ENCODE measurements around the gene HUWE1.

The HUWE1 gene

DNA sequence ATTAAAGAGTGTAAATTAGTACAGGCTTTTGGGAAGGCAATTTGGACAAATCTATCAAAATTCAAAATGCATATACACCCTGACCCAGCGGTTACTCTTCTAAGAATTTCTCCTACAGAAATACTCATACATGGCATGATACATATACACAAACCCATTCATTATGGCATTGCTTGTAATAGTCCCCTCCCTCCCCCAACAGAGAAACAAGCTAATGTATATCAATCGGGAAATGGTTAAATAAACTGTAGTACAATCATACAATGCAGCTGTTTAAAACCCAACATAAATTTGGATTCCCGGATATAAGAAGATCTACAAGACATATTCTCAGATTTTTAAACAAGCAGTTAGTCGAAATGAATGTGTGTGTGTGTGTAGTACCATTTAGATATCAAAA is 808 bp downstream of the HUWE1 start:
- DNase-seq = peak in 1 of 2 donors; percentile 2

DNA sequence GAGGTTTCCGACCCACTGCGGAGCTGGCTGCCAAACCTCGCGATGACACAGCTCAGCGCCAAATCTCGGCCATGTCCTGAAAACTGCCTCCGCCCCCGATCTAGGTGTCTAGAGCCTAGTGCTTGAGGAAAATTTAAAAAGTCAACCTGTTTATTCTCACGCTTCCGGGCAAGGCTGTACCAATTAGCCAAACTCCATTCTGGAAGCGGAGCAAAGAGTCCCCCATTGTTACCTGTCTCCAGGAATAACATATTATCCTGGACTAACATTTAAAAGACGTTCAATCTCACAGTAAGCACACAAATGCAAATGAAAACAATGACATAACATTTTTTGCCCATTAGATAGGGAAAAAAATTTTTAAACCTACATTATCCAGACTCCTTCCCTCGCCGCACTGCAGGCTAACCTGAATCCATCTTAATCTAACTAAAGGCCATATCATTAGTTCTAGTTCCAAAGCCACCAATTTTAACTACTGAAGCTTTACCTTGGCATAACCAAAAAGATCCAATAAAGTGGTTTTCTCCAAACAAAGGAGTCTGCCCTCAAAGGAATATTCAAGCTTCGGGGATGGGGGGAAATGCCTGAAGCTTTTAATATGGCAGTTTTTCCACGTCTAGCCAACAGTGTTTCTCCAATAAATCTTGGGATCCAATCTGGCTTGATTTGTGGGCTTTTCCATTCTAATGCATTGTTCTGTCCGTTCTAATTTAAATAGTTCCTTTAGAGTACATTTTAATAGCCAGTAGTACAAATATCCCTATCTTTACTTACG is 1.9 kb downstream of the HUWE1 start:
- DNase-seq = no peak

DNA sequence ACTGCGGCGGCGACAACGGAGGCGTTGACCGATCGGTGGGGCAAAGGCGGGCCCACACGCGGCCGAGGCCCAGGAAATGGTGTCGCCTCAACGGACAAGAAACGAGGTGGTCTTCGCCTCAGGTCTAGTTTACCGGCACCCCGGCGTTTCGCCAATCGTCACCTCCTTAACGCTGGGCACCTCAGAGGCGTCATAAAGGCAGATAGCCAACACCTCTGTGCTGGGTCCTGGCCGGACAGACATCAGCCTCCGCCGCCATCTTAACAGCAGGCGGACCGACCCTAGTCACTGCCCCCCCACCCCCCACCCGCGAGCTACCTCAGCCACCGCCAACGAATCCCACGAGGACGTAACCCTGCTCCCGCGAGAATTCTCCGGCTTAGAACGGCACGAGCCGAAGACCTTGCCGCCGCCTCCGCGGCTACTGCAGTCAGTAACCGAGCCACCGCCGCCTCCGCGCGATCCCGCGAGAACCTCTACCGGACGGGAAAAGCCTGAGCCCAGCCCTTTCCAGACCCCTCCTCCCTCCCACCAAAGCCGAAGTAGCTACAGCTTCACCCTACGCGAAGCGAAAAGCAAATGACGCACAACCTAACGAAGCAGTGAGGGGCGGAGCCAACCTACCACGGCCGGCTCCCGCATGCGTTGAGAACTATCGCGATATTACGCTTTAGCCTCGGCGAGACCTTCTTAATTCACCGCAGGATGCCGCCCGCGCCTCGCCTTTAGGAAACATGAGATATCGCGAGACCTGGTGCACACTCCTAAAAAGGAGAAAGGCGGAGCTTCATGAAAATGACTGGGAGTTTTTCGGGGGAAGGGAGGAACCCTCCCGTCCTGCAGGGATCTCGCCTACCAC is 2.7 kb downstream of the HUWE1 start:
- peak; percentile 98 for DNase-seq

DNA sequence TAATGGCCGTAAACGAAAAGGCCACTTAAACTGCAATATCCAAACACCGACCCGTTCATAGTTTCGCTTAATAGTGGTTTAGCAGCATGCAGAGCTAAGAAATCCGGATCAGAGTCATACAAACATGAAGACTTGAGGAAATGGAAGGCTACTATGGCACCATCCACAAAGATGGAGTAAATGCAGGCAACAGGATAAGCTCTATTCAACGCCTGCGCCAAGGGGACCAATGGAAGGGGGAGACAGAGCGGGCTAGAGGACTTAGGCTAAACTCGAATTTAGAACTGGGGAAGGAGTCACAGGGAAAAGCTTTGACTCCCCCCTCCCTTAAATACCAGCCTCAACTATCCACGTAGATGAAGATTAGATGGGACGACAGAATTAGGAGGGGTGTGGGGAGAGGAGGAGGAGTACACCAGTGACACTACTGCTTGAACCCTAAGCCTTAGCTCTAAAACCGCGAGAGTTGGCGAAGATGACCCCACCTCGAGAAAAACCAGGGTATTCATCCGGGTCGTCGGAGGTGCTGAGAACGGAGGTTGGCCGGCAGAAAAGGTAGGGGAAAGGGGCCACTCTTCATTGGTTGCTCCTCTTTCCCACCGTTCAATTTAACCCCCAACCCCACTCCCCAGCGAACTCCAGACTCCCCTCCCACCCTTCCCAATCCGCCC is 3.5 kb downstream of the HUWE1 start:
- peak; percentile 27 to 39 for DNase-seq

DNA sequence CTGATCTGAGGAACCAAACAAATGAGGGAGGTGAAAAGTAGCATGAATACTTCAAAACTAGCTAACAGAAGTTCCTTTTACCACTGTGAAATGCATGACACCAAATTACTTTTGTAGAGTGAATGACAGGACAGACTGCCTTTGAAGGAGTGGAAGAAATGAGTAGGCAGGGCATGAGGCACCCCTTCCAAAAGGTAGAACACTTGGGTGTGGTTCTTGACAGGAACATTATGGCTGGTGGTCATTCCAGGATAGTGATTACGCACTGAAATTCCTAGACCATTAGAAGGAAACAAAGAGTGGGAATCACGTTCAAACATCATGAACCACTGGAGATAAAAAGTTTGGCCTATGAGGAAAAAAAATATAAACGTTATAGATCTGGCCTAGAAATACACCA is 4.9 kb downstream of the HUWE1 start:
- DNase-seq = no peak

DNA sequence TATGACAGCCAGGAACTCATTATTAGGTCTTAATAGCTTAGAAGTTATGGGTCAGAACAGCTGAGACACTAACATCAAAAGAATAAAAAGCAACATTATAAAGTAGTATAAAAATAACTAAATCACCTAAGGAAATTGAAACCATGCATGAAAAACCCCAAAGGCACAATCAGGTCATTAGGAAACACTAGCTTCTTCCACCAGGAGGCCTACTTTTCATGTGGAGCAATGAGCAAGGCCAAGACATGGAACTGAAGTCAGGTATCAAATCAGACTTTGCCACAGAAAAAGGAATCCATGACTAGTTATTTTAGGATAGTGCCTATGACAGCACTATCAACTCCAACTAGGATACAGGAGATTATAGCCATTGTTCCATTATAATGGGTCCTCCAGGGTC is 7.9 kb downstream of the HUWE1 start:
- DNase-seq = peak; percentile 2 to 3

DNA sequence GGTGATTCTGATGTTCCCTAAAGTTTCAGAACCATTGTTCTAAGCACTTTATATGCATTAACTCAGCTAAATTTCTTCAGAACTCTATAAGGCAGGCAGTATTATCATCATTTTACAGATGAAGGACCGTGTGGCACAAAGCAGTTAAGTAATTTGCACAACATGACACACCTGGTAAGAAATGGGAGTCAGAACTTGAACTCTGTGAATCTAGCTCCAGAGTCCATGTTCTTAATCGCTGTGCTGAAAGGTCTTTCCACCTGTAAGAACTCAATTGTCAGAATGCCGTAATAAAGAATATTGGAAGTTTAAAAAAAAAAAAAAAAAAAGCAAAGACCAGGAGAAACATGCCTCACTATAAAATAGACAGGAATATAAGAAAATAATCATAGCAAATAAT is 9.2 kb downstream of the HUWE1 start:
- DNase-seq = no peak

DNA sequence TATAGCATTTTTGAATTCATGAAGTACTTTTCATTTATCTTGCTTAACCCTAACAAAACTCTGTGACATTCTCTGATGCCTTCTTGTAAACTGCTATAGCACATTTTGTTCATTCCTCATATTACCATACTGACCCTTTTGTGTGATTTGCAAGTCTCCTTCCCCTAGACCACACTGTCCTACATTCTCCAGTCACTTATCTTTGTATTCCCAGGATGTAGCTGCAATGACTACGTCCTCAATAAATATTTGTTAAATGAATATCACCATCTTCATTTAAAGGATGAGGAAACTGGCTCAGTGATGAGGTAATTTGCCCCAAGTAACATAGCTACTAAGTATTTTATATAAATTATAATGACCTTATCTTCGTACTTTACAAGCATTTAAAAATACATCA is 11.9 kb downstream of the HUWE1 start:
- DNase-seq = no peak

DNA sequence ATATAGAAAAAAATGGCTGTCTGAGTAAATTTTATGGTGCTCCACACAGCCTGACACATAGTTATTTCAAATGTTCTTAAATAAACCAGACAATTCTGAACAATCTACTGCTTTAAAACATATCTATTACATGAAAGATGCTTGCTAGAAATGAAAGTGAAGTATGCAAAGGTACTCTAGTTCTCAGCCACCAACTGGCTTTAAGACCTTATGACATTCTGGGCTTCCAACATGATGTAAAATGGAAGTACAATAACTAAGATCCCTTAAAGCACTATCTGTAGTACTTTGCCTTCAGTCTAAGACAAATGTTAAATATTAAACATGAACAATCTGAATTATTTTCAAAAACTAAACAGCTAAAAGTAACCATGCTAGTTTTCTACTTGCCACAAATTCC is 17.3 kb downstream of the HUWE1 start:
- no peak for DNase-seq

DNA sequence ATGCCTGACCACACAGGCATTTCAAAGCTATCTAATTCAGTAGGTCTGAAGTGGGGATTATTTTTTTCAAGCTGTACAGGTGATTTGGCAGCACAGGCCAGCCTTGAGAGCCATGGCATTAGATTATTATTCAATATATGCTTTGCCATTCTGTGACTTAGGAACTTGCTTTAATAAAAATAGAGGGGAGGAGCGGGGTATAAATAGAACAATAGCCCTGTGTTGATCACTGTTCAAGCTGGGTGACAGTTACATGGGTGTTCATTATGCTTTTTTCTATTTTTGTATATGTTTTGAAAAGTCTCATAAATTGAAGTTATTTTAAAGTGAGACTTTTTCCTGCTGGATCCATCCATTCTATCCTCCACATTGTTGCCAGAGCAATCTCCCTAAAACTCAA is 20.3 kb downstream of the HUWE1 start:
- no peak for DNase-seq

DNA sequence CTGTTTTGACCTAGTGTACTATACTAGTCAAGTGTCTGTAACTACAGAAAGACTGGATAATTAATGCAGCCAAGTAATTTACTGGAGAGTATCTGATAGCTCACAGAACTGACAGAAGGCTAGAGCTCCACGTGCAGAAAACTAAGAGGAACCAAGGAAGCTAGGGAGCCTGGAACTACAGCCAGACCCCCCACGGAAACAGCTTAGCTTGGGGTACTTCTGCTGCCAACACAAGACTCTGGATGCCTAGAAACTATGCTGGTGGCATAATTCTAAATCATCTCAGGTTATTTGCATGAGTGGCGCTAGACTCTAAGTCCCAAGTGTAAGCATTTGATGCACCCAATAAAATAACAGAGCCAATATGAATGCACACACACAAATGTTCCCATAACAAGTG is 26.5 kb downstream of the HUWE1 start:
- DNase-seq = no peak

DNA sequence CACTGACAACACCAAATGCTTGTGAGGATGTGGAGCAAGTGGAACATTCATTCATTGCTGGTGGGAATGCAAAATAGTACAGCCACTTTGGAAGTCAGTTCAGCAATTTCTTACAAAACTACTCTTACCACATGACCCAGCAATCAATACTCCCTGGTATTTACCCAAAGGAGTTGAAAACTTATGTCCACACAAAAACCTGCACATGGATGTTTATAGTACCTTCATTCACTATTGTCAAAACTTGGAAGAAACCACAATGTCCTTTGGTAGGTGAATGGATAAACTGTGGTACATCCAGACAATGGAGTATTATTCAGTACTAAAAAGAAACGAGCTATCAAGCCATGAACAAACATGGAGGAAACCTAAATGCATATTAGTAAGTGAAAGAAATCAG is 27.5 kb downstream of the HUWE1 start:
- no peak for DNase-seq

DNA sequence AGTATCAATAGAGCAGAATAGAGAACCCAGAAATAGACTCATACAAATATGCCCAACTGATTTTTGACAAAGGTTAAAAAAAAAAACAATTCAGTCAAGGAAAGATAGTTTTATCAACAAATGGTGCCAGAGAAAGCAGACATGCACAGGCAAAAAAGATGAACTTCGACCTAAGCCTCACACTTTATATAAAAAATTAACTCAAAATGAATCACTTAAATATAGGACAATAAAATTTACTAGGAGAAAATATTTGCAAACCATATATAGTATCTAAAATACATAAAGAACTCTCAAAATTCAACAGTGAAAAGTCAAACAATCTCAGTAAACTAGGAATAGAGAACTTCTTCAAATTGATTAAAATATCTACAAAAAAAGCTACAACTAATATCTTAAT is 29.7 kb downstream of the HUWE1 start:
- DNase-seq = no peak

DNA sequence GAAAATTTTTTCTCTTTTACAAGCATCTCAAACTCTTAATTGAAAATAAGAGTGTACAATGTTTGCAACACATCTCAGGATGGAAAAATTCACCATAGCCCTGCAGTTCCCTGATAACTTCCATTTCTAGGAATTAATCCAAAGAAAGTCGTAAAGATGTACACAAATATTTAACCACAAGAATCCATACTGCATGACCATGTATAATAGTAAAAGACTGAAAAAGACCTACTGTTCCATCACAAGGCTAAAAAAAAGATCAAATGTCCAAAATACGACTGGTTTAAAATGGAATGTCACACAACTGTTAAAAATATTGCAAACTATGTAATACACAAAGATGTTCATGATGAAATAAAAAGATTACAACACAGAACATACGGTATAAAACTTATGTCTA is 32.1 kb downstream of the HUWE1 start:
- DNase-seq = no peak

DNA sequence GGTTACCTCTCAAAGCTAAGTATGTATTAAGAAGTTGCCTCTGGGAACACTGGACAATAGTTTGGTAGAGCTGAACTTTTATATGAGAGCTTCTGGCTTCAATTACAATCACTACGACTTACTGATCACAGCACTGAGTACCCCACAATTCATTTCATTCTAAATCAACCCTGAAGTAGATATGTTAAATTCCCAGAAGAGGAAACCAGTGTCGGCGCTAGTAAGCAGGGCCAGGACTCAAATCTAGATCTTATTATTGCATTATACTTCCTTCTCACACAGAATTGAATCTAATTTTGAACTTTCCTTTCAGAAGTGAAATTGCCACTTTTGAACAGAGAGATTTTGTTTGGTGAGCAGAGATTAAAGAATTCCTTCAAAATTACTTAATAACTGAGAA is 41.8 kb downstream of the HUWE1 start:
- DNase-seq = no peak

DNA sequence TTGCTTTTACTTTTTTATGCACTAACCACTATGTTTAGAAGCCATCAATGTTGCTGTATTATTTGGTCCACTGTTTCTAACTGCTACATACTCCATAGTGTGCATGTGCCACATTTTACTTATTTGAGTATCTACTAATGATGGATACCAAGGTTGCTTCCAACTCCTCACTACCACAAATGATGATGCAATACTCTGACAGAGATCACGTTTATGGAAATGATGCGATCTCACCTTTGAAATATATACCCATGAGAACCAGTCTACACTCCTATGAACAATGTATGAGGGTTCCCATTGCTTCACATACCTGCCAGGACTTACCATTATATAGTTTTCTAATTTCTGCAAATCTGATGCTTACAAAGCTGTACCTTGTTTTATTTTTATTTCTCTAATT is 44.2 kb downstream of the HUWE1 start:
- DNase-seq = no peak

DNA sequence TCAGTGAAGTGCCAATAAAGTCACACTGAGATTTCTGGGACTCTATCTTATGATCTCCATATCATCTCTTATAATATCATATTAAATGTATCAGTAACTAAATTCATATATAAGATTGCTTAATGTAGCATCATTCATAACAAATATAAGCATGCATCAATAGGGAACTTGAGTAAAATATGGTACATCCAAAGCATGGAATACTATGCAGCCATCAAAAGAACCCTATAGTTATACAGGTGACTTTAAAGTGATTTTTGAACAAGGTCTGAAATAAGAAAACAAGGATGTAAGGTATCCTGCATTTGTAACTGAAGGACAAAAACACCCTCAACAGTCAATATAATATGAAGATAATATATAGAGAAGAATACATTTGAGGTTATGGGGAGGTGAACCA is 47.3 kb downstream of the HUWE1 start:
- no peak for DNase-seq

DNA sequence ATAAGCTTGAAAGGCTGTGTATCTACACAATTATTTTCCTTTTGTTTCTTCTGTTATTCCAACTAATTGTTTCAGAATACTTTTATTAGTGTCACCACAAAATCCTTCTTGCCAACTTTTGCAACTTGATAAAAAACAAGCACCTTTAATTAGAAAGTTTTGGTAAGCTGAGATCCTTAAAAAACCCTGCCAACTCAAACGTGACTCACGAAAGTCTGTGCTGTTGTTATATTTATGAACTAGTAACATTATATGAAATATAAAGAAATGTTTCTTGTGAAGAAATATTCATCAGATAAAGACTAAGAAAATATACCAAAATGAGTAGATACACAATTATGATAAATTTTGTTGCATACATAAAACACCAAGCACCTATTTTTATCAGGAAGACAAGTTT is 49.0 kb downstream of the HUWE1 start:
- DNase-seq = no peak

DNA sequence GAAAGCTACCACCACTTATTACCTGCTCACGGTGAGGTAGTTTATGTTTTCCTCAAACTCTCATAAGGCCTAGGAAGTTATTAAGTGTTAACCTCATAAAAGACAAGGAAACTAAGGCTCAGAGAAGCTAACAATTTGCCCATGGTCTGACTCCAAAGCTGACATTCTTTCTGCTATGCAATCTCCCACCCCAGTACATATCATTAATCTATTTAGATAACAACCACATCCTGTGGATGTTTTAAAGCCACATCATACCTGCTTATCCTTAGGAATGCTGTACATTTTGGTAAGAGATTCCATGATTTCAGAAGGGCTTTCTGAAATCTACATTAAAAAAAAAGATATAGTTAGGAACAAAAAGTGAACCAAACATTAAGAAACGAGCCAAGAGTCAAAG is 55.4 kb downstream of the HUWE1 start:
- DNase-seq = no peak

DNA sequence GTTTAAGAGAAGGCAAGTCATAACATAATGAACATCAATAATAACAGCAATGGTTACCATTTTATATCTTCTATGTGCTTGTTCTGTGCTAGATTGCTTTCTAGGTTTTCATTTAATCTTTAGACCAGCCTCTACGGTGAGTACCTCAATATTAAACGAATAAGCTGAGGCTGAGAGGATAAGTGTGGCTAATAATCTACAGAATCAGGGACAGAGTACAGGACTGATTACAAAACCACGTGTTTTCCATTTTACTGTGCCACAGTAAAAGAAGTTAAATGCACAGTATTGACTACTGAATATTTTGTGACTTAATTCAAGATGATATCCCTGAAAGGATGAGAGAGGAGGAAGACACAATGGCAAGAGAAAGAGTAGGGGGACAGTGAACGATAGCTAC is 56.3 kb downstream of the HUWE1 start:
- no peak for DNase-seq

DNA sequence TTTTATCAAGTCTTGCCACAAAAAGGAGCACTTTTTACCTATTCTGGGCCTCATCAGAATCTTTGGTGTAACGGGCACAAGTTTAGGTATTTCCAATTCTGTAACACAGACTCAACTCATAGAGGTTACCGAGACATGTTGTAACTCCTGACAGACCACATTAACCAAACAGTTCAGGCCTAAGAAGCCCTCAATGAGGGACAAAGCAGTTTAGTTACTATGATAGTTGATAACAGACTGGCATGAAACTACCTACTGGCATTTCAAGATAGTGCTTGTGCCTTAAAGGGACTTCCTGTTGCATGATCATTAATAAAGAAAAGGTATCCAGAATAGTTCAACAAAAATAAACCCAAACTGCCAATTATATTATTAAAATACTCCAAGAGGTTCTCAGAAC is 64.1 kb downstream of the HUWE1 start:
- no peak for DNase-seq

DNA sequence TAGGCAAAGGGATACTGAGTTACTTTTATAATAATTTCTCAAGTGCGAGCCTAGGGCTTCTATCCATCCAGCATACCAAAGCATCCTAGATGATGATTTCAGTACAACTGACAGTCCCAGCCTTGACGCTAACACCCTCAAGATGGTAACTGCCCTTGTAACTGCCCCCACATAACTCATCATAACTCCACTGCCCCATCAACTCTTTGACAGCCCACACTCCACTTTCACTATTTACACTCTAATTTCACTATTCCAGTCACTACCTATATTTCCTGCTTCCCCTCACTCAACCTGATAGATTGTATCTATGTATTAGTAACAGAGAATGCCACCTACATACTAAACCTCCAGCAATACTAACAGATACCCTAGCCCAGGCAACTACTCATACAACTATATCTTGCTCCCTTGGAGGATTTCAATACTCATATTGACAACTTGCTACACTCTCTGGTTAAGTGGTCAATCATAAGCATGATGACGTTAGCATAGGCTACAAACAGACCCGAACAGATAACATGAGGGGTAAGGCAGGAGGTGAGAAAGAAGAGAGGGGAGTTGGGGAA is 65.0 kb downstream of the HUWE1 start:
- DNase-seq = no peak

DNA sequence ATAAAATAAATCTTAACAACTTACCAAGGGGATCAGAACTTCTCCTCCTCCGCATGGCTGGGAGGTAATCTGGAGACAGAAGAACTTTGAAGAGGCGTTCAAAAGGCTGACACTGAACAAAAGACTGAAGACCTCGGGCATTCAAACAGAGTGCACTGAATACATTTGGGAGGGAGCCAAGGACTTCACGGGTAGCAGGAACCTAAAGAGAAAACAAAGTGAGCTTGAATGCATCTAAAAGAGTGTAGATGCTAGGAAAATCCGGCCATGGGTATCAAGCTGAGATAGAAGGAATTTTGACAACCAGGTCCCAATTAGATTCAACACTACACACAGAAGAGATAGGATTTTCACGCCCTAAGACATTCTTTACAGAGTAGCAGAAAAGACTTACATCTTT is 69.6 kb downstream of the HUWE1 start:
- DNase-seq = no peak

All from inflammatory macrophage (primary cell).